HUDEP-2 (cell line): ENCODE data around the gene TMEM183A.
"Not testable (repeated sequence)": the region's sequence is repeated elsewhere in the genome, so short reads cannot be mapped to it uniquely, and the experiment has no call there.

Experiments used
- DNase-seq, 76 experiments: peaks; one replicate each; lab custom pipeline; 2025; ENCODE audit not compliant: unreplicated experiment in 76 of 76; lab: John Stamatoyannopoulos, UW

Gene TMEM183A

GRCh38 chr1:202986120-202986519 is 21.1 kb upstream of the TMEM183A start:
- not testable (repeated sequence) for DNase-seq

- no peak for DNase-seq
Measured at GRCh38 chr1:202987255-202987654, 19.9 kb upstream of the TMEM183A start.

- no peak for DNase-seq
Measured at GRCh38 chr1:202987922-202988583, 19.1 kb upstream of the TMEM183A start.

GRCh38 chr1:202989879-202990278 is 17.3 kb upstream of the TMEM183A start:
- DNase-seq = no peak

- DNase-seq = no peak
Measured at GRCh38 chr1:202991112-202991511, 16.1 kb upstream of the TMEM183A start.

GRCh38 chr1:202994756-202995155 is 12.4 kb upstream of the TMEM183A start:
- DNase-seq = no peak

- DNase-seq = peak in 57 of 76 experiments; percentile 4 to 77 (median 38)
Measured at GRCh38 chr1:202998836-202999750, 8.1 kb upstream of the TMEM183A start.

- DNase-seq = no peak
Measured at GRCh38 chr1:203000217-203000944, 6.8 kb upstream of the TMEM183A start.

GRCh38 chr1:203001986-203002385 is 5.2 kb upstream of the TMEM183A start:
- no peak for DNase-seq

GRCh38 chr1:203002951-203003350 is 4.2 kb upstream of the TMEM183A start:
- DNase-seq = no peak

GRCh38 chr1:203005395-203006142 is 1.6 kb upstream of the TMEM183A start:
- peak in 75 of 76 experiments; percentile 18 to 90 (median 79) for DNase-seq

- no peak for DNase-seq
Measured at GRCh38 chr1:203009185-203009584, 2.0 kb downstream of the TMEM183A start.

- no peak for DNase-seq
Measured at GRCh38 chr1:203011582-203011981, 4.4 kb downstream of the TMEM183A start.

GRCh38 chr1:203017061-203017460 is 9.9 kb downstream of the TMEM183A start:
- DNase-seq = no peak

- DNase-seq = no peak
Measured at GRCh38 chr1:203017692-203018091, 10.5 kb downstream of the TMEM183A start.

- not testable (repeated sequence) for DNase-seq
Measured at GRCh38 chr1:203022855-203023254, 15.7 kb downstream of the TMEM183A start.

GRCh38 chr1:203025686-203026030 is 18.5 kb downstream of the TMEM183A start:
- no peak for DNase-seq

- DNase-seq = peak in 73 of 76 experiments; percentile 22 to 92 (median 79)
Measured at GRCh38 chr1:203026031-203026665, 19.0 kb downstream of the TMEM183A start, which contains the start of gene PPFIA4. TSS of gene PPFIA4 (plus strand) at chr1:203026491. CDS start at chr1:203039009, 12,518 bp downstream.

GRCh38 chr1:203026666-203027663 is 19.8 kb downstream of the TMEM183A start:
- DNase-seq = no peak
